Spleen (tissue), 7 donors: ENCODE data around the gene CD82.

Source experiments
- POLR2A ChIP-seq, 3 donors: fragments of 450-650 bp; IDR thresholded peaks; one replicate each; pipeline ENCODE4 v1.5.1; 2017; ENCODE audit warnings: antibody characterized with exemption in 3 of 3, mild to moderate bottlenecking in 1 of 3
- TF ChIP-seq, protein P1 (sequence below), 11 experiments: fragments of 200-600 bp in 7 of 11; fragments of 450-650 bp in 4 of 11; sonication (generic) in 4 of 11; IDR thresholded peaks in 8 of 11; conservative IDR thresholded peaks in 3 of 11; 1 replicate in 7 of 11; 2 replicates in 4 of 11; pipeline versions ENCODE4 v1.4.0 to v1.8.0; 2016 to 2021; ENCODE audit warnings: antibody characterized with exemption in 11 of 11, inconsistent platforms in 4 of 11, mild to moderate bottlenecking in 1 of 11
- donor health status: DM: no; HTN: no; CAD: no; lungs with moderate emphysema.
- donor health status: DM: no; HTN: no; CAD: no.
- donor health status: DM: no; HTN: no; CAD: no.

DNA sequence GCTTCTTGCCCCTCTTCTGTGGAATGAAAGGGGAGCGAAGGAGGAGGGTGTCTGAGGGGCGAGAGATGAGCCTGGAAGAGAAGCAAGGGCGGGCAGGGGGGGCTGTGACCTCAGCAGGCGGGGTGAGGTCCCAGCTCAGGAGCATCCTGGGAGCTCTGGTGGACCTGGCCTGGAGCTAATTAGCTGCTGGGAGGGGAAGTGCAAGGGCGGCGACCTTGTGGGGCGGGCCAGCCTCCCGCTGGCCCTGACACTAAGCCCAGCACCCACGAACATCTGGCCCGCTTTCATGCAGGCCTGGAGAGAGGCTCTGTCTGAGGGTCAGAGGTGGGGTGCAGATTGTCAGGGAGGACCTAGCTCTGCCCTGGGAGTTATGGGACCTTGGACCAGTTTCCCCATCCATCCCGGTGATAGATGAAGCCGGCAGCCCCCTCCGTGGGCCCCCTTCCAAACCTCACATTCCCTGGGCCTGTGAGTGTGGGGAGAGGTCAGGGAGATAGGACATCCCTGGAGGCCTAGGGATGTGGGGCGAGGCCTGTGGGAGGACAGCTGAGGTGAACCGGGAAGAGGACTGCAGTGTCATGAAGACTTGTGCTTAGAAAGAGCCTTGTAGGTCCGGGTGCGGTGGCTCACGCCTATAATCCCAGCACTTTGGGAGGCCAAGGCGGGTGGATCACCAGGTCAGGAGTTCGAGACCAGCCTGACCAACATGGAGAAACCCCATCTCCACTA lies 28.5 kb upstream of the CD82 start:
- TF ChIP-seq, protein P1, sequence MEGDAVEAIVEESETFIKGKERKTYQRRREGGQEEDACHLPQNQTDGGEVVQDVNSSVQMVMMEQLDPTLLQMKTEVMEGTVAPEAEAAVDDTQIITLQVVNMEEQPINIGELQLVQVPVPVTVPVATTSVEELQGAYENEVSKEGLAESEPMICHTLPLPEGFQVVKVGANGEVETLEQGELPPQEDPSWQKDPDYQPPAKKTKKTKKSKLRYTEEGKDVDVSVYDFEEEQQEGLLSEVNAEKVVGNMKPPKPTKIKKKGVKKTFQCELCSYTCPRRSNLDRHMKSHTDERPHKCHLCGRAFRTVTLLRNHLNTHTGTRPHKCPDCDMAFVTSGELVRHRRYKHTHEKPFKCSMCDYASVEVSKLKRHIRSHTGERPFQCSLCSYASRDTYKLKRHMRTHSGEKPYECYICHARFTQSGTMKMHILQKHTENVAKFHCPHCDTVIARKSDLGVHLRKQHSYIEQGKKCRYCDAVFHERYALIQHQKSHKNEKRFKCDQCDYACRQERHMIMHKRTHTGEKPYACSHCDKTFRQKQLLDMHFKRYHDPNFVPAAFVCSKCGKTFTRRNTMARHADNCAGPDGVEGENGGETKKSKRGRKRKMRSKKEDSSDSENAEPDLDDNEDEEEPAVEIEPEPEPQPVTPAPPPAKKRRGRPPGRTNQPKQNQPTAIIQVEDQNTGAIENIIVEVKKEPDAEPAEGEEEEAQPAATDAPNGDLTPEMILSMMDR (IDR thresholded peaks at IDR 0.05 in 8 of 11, conservative IDR thresholded peaks at IDR 0.05 in 3 of 11): no peak
- no peak for TF ChIP-seq POLR2A (IDR thresholded peaks at IDR 0.05)
